H1 (cell line): ENCODE results near the gene AP4M1. TPM values are rescaled to one million over a fixed set of nuclear protein-coding genes. Genes with fewer than 3 reads are reported as not detected.

Source experiments
- CTCF ChIA-PET: fragments of 300-600 bp; sonication (Branson Sonifier 250); formaldehyde crosslinking; loops from one replicate; lab custom pipeline; 2021; ENCODE audit not compliant: partially characterized antibody; lab: Charles Lee
- POLR2A ChIA-PET: fragments of 300-600 bp; sonication (Branson Sonifier 250); formaldehyde crosslinking; loops from one replicate; lab custom pipeline; 2021; ENCODE audit warnings: inconsistent platforms; ENCODE audit not compliant: partially characterized antibody; lab: Charles Lee
- DNase-seq, 2 experiments: peaks; one replicate each; pipeline versions ENCODE4 v3.0.0 to v3.0.0-alpha.2; 2010 to 2022; ENCODE audit warnings: low spot score in 2 of 2, low read depth in 1 of 2, mixed read lengths in 1 of 2
- FAIRE-seq: peaks from 2 replicates; lab custom pipeline; 2011; peaks lifted over from hg19 to GRCh38; lab: Jason Lieb, UNC
- H2AFZ ChIP-seq: 2 replicates; pipeline ENCODE4 v1.8.1; 2012; ENCODE audit warnings: low read length, inconsistent platforms
- H2AK5ac ChIP-seq: 2 replicates; pipeline ENCODE4 v1.6.1; 2013; ENCODE audit warnings: low read depth, low read length
- H2BK120ac ChIP-seq: replicated peaks from 2 replicates; pipeline ENCODE3; 2013; ENCODE audit warnings: low read depth, low read length, inconsistent platforms
- H2BK12ac ChIP-seq: 2 replicates; pipeline ENCODE4 v1.6.1; 2013; ENCODE audit warnings: low read depth, low read length
- H2BK15ac ChIP-seq: 2 replicates; pipeline ENCODE4 v1.6.1; 2013; ENCODE audit warnings: low read length
- H2BK20ac ChIP-seq: 2 replicates; pipeline ENCODE4 v1.6.1; 2013; ENCODE audit warnings: low read length
- H2BK5ac ChIP-seq: 2 replicates; pipeline ENCODE4 v1.6.1; 2013; ENCODE audit warnings: low read depth, low read length
- H3K14ac ChIP-seq: 2 replicates; pipeline ENCODE4 v1.6.1; 2013; ENCODE audit warnings: inconsistent platforms; ENCODE audit not compliant: insufficient read length
- H3K18ac ChIP-seq: 2 replicates; pipeline ENCODE4 v1.6.1; 2013; ENCODE audit warnings: low read length; ENCODE audit errors: extremely low read depth
- H3K23ac ChIP-seq: 2 replicates; pipeline ENCODE4 v1.6.1; 2013; ENCODE audit warnings: inconsistent platforms; ENCODE audit not compliant: insufficient read length
- H3K23me2 ChIP-seq: 2 replicates; pipeline ENCODE4 v1.6.1; 2013; ENCODE audit warnings: low read depth, low read length
- H3K27ac ChIP-seq: 2 replicates; pipeline ENCODE4 v1.6.1; 2011; ENCODE audit warnings: low read depth, low read length, inconsistent platforms
- H3K27me3 ChIP-seq, 4 experiments: replicated peaks in 1 of 4; 1 replicate in 1 of 4; 2 replicates in 3 of 4; pipeline versions ENCODE4 v1.6.1 to v1.8.1; 2011 to 2013; ENCODE audit warnings: low read length in 3 of 4, mild to moderate bottlenecking in 3 of 4, inconsistent platforms in 2 of 4, mixed read lengths in 2 of 4, moderate library complexity in 1 of 4; ENCODE audit not compliant: control insufficient read depth in 3 of 4, insufficient read depth in 3 of 4; ENCODE audit errors: extremely low read depth in 1 of 4
- H3K36me3 ChIP-seq, 4 experiments: 2 replicates each; pipeline versions ENCODE4 v1.6.1 to v1.8.1; 2011 to 2013; ENCODE audit warnings: mild to moderate bottlenecking in 4 of 4, low read length in 3 of 4, moderate library complexity in 2 of 4, control low read depth in 1 of 4, inconsistent platforms in 1 of 4; ENCODE audit not compliant: insufficient read depth in 4 of 4, control insufficient read depth in 2 of 4
- H3K4ac ChIP-seq: replicated peaks from 2 replicates; pipeline ENCODE3; 2013; ENCODE audit warnings: low read length, low read depth, mixed read lengths, inconsistent platforms; ENCODE audit not compliant: insufficient read length
- H3K4me1 ChIP-seq, 4 experiments: replicated peaks in 1 of 4; 1 replicate in 1 of 4; 2 replicates in 3 of 4; pipeline versions ENCODE4 v1.6.1 to v1.8.1; 2011 to 2013; ENCODE audit warnings: low read length in 3 of 4, inconsistent platforms in 2 of 4, mixed read lengths in 1 of 4; ENCODE audit not compliant: insufficient read depth in 4 of 4, control insufficient read depth in 3 of 4
- H3K4me2 ChIP-seq, 2 experiments: 2 replicates each; pipeline versions ENCODE4 v1.6.1 to v1.8.1; 2011 to 2013; ENCODE audit warnings: low read depth in 2 of 2, low read length in 2 of 2, control low read depth in 1 of 2, inconsistent platforms in 1 of 2, mild to moderate bottlenecking in 1 of 2; ENCODE audit not compliant: insufficient read depth in 1 of 2
- H3K4me3 ChIP-seq, 4 experiments: fragments of 200-600, 300-600 bp in 1 of 4; sonication (generic), shearing (Covaris generic), sonication (Bioruptor Twin) in 1 of 4; 2 replicates each; pipeline versions ENCODE4 v1.5.1 to v1.8.1; 2011 to 2016; ENCODE audit warnings: low read length in 4 of 4, low read depth in 3 of 4, control low read depth in 2 of 4, inconsistent platforms in 2 of 4, mild to moderate bottlenecking in 2 of 4, mixed read lengths in 1 of 4, moderate library complexity in 1 of 4; ENCODE audit not compliant: insufficient read depth in 2 of 4; ENCODE audit errors: extremely low read depth in 1 of 4
- H3K56ac ChIP-seq: replicated peaks from 2 replicates; pipeline ENCODE3; 2013; ENCODE audit warnings: low read depth, mild to moderate bottlenecking, mixed read lengths, low read length, inconsistent platforms; ENCODE audit not compliant: insufficient read length
- H3K79me1 ChIP-seq: 2 replicates; pipeline ENCODE4 v1.6.1; 2013; ENCODE audit warnings: low read depth, low read length, control low read depth
- H3K79me2 ChIP-seq, 2 experiments: 2 replicates each; pipeline versions ENCODE4 v1.6.1 to v1.8.1; 2012 to 2013; ENCODE audit warnings: low read length in 2 of 2, mild to moderate bottlenecking in 2 of 2, inconsistent platforms in 1 of 2; ENCODE audit not compliant: insufficient read depth in 2 of 2, control insufficient read depth in 1 of 2
- H3K9ac ChIP-seq, 4 experiments: replicated peaks in 1 of 4; 1 replicate in 1 of 4; 2 replicates in 3 of 4; pipeline versions ENCODE4 v1.6.1 to v1.8.1; 2011 to 2013; ENCODE audit warnings: low read depth in 3 of 4, low read length in 3 of 4, control low read depth in 2 of 4, mild to moderate bottlenecking in 2 of 4, moderate library complexity in 2 of 4, inconsistent platforms in 1 of 4; ENCODE audit errors: extremely low read depth in 1 of 4
- H3K9me3 ChIP-seq, 2 experiments: 2 replicates each; pipeline versions ENCODE4 v1.6.1 to v1.8.1; 2012 to 2013; ENCODE audit warnings: mild to moderate bottlenecking in 2 of 2, moderate library complexity in 2 of 2, control low read depth in 1 of 2, inconsistent platforms in 1 of 2, low read depth in 1 of 2, low read length in 1 of 2, mixed read lengths in 1 of 2; ENCODE audit not compliant: insufficient read depth in 2 of 2
- H4K20me1 ChIP-seq, 2 experiments: replicated peaks in 1 of 2; 2 replicates each; pipeline versions ENCODE3 to v1.8.1; 2011 to 2013; ENCODE audit warnings: inconsistent platforms in 2 of 2, low read length in 2 of 2, mild to moderate bottlenecking in 1 of 2; ENCODE audit not compliant: insufficient read depth in 2 of 2, control insufficient read depth in 1 of 2
- H4K5ac ChIP-seq: 2 replicates; pipeline ENCODE4 v1.6.1; 2013; ENCODE audit warnings: low read length, low read depth, mixed read lengths, inconsistent platforms; ENCODE audit not compliant: insufficient read length
- H4K8ac ChIP-seq: 2 replicates; pipeline ENCODE4 v1.8.0; 2013; ENCODE audit warnings: mild to moderate bottlenecking, moderate library complexity, low read length, inconsistent platforms; ENCODE audit not compliant: insufficient read depth; ENCODE audit errors: extremely low read depth
- H4K91ac ChIP-seq: replicated peaks from 2 replicates; pipeline ENCODE3; 2013; ENCODE audit warnings: low read length, mixed read lengths, inconsistent platforms; ENCODE audit not compliant: insufficient read length
- ATF2 ChIP-seq: IDR thresholded peaks from 2 replicates; pipeline ENCODE4 v1.6.1; 2012; ENCODE audit warnings: low read length, inconsistent platforms
- KDM4A ChIP-seq: IDR thresholded peaks from one replicate; pipeline ENCODE4 v1.7.1; 2012; ENCODE audit warnings: low read depth, mild to moderate bottlenecking, moderate library complexity, low read length, inconsistent platforms; ENCODE audit not compliant: severe bottlenecking
- WGBS, 2 experiments: shearing (Covaris generic) in 1 of 2; methylation state at CpG; one replicate each; pipeline versions ENCODE4 v1.1.6 to v1.1.7; 2013 to 2015; ENCODE audit warnings: low lambda C conversion rate in 2 of 2, mixed read lengths in 2 of 2, inconsistent platforms in 1 of 2, low coverage in 1 of 2, missing lambda C conversion rate in 1 of 2; ENCODE audit not compliant: insufficient replicate concordance in 2 of 2, insufficient coverage in 1 of 2, insufficient read length in 1 of 2; ENCODE audit errors: extremely low coverage in 1 of 2, missing lambda C conversion rate in 1 of 2; 5-methylcytosine and 5-hydroxymethylcytosine counted together
- polyA plus RNA-seq, 7 experiments: library from polyadenylated mRNA; depleted of rRNA in 3 of 7; stranded (reverse) in 5 of 7; unstranded in 2 of 7; fragments of >200 nt in 5 of 7; fragments of 200-250 nt in 2 of 7; gene quantifications; 1 replicate in 5 of 7; 2 replicates in 1 of 7; 4 replicates in 1 of 7; pipeline versions ENCODE4 v1.2.1 to v1.2.3, GENCODE V29; 2011 to 2013; ENCODE audit warnings: missing spikeins in 2 of 7, mixed read lengths in 2 of 7
- total RNA-seq: library from RNA; stranded (reverse); fragmentation: NEBNext Ultra II Directional; extraction: Animal tissue kit (Norgen Biotek cat#: 25700); gene quantifications from 2 replicates; pipeline ENCODE4 v1.2.1, GENCODE V29; 2021

Gene AP4M1
- total and polyA plus RNA-seq, 2 of the 8 experiments (the other 6 are each of a cell fraction or from before 2014, with no cell fraction given) = 15.2 to 16.6 TPM

GRCh38 chr7:100093498-100093897, 7.9 kb upstream of the AP4M1 start:
- H4K20me1 ChIP-seq = peaks cover 26 to 34% of the 10 kb centered on the region in 2 experiments
- H3K9ac ChIP-seq = no peak overlapping the region
- H3K4me1 ChIP-seq = no peaks in the 10 kb centered on the region; a peak in 1 of 7 replicates
- WGBS, 2 experiments = 88% methylated on average over 13 of the region's 13 CpGs; no CpG with 5 or more reads in 1 of the 2 experiments
- no peak overlapping the region for H4K91ac ChIP-seq
- H3K4me2 ChIP-seq = no peak overlapping the region
- peaks cover 14% of the 10 kb centered on the region for H3K79me1 ChIP-seq
- no peak overlapping the region for H2BK12ac ChIP-seq
- H3K23me2 ChIP-seq = peaks cover 2% of the 10 kb centered on the region; the same call in 1 of the 2 replicates
- H2BK5ac ChIP-seq = no peak overlapping the region; the same call in 1 of the 2 replicates
- no peak for FAIRE-seq
- H3K27me3 ChIP-seq = no peaks in the 10 kb centered on the region
- ChIA-PET CTCF (no interaction called here), POLR2A (interaction anchor here (0.9 to 19.5 kb wide), 14 partner anchors 9 to 401 kb away, joined by 3 to 722 read pairs (median 4); partner anchors contain the start of genes AP4M1, COPS6, MCM7 and ZNF3)
- H2AK5ac ChIP-seq = no peak overlapping the region
- peaks cover 0 to 30% of the 10 kb centered on the region in 2 experiments; a peak in 3 of 4 replicates for H3K79me2 ChIP-seq
- peak overlapping the region; percentile 5; the same call in 1 of the 2 replicates for H3K27ac ChIP-seq
- H3K4ac ChIP-seq = no peak overlapping the region
- no peak overlapping the region for H3K56ac ChIP-seq
- no peak for DNase-seq
- no peak overlapping the region for H3K4me3 ChIP-seq
- no peak overlapping the region for H3K14ac ChIP-seq
- H2BK120ac ChIP-seq = no peak overlapping the region
- TF ChIP-seq ATF2 (peak; percentile 46; the same call in 1 of the 2 replicates), KDM4A (no peak)
- TF ChIP-seq, all 59 proteins: peak for 1
- H2BK15ac ChIP-seq = no peak overlapping the region
- no peak overlapping the region for H2AFZ ChIP-seq
- peaks cover 70 to 81% (median 75%) of the 10 kb centered on the region in 4 experiments for H3K36me3 ChIP-seq
- H4K5ac ChIP-seq = no peak overlapping the region
- H3K23ac ChIP-seq = no peak overlapping the region
- H4K8ac ChIP-seq = no peak overlapping the region
- no peak overlapping the region for H3K18ac ChIP-seq
- H3K9me3 ChIP-seq = no peaks in the 10 kb centered on the region
- H2BK20ac ChIP-seq = no peak overlapping the region
